HL-60 (cell line): Measurements from ENCODE around the gene GPR108.

Experiments used
- DNase-seq, 2 experiments: peaks; one replicate each; pipeline ENCODE4 v3.0.0-alpha.2; 2010 to 2020; ENCODE audit warnings: low read depth in 1 of 2, low spot score in 1 of 2
- H3K27ac ChIP-seq: fragments of 250-450 bp; sonication (Bioruptor Pico); replicated peaks from 2 replicates; pipeline ENCODE4 v1.5.1; 2020; ENCODE audit warnings: mild to moderate bottlenecking, moderate library complexity
- H3K27me3 ChIP-seq: fragments of 250-450 bp; sonication (Bioruptor Pico); 2 replicates; pipeline ENCODE4 v1.5.1; 2021; ENCODE audit warnings: mild to moderate bottlenecking, moderate library complexity; ENCODE audit not compliant: insufficient read depth, poor library complexity, severe bottlenecking
- H3K4me3 ChIP-seq: replicated peaks from 2 replicates; pipeline ENCODE4 v1.5.1; 2011; ENCODE audit warnings: mild to moderate bottlenecking, control low read depth, low read length; ENCODE audit not compliant: insufficient read depth
- GABPA ChIP-seq: IDR thresholded peaks from 2 replicates; pipeline ENCODE4 v1.6.1; 2012; ENCODE audit warnings: low read depth
- POLR2AphosphoS5 ChIP-seq: IDR thresholded peaks from 2 replicates; pipeline ENCODE4 v1.6.1; 2012; ENCODE audit warnings: low read depth
- REST ChIP-seq: IDR thresholded peaks from 2 replicates; pipeline ENCODE4 v1.6.1; 2012; ENCODE audit warnings: low read depth; ENCODE audit not compliant: insufficient replicate concordance
- SPI1 ChIP-seq: IDR thresholded peaks from 2 replicates; pipeline ENCODE4 v1.6.1; 2012; ENCODE audit warnings: low read depth, mild to moderate bottlenecking, borderline replicate concordance
- TF ChIP-seq, protein P1 (sequence below): IDR thresholded peaks from one replicate; pipeline ENCODE4 v1.5.1; 2011; ENCODE audit warnings: low read length, control low read depth, inconsistent platforms; ENCODE audit not compliant: insufficient read depth

The GPR108 gene

GRCh38 chr19:6753178-6754031 lies 16.0 kb upstream of the GPR108 start:
- Histone ChIP-seq H3K27ac (peak overlapping the region; percentile 68), H3K4me3 (peak overlapping the region; percentile 35), H3K27me3 (no peaks in the 10 kb centered on the region)
- DNase-seq, result peak; percentile 86 to 90
- TF ChIP-seq, protein P1, sequence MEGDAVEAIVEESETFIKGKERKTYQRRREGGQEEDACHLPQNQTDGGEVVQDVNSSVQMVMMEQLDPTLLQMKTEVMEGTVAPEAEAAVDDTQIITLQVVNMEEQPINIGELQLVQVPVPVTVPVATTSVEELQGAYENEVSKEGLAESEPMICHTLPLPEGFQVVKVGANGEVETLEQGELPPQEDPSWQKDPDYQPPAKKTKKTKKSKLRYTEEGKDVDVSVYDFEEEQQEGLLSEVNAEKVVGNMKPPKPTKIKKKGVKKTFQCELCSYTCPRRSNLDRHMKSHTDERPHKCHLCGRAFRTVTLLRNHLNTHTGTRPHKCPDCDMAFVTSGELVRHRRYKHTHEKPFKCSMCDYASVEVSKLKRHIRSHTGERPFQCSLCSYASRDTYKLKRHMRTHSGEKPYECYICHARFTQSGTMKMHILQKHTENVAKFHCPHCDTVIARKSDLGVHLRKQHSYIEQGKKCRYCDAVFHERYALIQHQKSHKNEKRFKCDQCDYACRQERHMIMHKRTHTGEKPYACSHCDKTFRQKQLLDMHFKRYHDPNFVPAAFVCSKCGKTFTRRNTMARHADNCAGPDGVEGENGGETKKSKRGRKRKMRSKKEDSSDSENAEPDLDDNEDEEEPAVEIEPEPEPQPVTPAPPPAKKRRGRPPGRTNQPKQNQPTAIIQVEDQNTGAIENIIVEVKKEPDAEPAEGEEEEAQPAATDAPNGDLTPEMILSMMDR, result peak; percentile 33
- TF ChIP-seq SPI1 (peak; percentile 18; the same call in 1 of the 2 replicates), GABPA (no peak), POLR2AphosphoS5 (peak; percentile 82), REST (no peak)

GRCh38 chr19:6752256-6753177 lies 15.1 kb upstream of the GPR108 start:
- no peak for DNase-seq
- H3K27me3 ChIP-seq, result no peaks in the 10 kb centered on the region
- H3K4me3 ChIP-seq, result peak overlapping the region; percentile 35
- TF ChIP-seq REST (no peak), GABPA (no peak), POLR2AphosphoS5 (no peak), SPI1 (no peak)
- TF ChIP-seq, protein P1, result no peak
- H3K27ac ChIP-seq, result no peak overlapping the region; the same call in 1 of the 2 replicates

DNA sequence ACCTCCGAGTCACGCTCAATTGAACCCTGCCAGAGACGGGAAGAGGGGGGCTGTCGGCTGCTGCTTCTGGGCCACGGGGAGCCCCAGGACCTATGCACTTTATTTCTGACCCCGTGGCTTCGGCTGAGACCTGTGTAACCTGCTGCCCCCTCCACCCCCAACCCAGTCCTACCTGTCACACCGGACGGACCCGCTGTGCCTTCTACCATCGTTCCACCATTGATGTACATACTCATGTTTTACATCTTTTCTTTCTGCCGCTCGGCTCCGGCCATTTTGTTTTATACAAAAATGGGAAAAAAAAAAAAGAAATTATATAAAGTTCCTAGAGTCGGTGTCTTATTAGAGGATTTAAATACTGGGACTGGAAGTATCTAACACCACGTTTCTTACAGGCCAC lies 13.8 kb upstream of the GPR108 start:
- TF ChIP-seq, protein P1, result no peak
- TF ChIP-seq GABPA, result no peak
- TF ChIP-seq SPI1, result no peak
- TF ChIP-seq POLR2AphosphoS5, result no peak
- no peak for TF ChIP-seq REST
- no peak for DNase-seq

More for the DNA sequence above, 13.8 kb upstream of the GPR108 start:
- no peaks in the 10 kb centered on the region for H3K27me3 ChIP-seq
- no peak overlapping the region for H3K27ac ChIP-seq
- H3K4me3 ChIP-seq, result no peak overlapping the region
